Testis (tissue), 2 donors: ENCODE data around the gene DNAJC5.

ENCODE experiments used
- POLR2A ChIP-seq: fragments of 450-650 bp; IDR thresholded peaks from one replicate; pipeline ENCODE4 v1.6.1; 2017; ENCODE audit warnings: antibody characterized with exemption, mild to moderate bottlenecking, moderate library complexity
- TF ChIP-seq, protein P1 (sequence below), 3 experiments: fragments of 450-650 bp in 2 of 3; fragments of 200-600 bp in 1 of 3; sonication (generic) in 1 of 3; IDR thresholded peaks; one replicate each; pipeline ENCODE4 v1.5.1; 2016 to 2019; ENCODE audit warnings: antibody characterized with exemption in 3 of 3, mild to moderate bottlenecking in 2 of 3, moderate library complexity in 1 of 3

- TF ChIP-seq, protein P1, sequence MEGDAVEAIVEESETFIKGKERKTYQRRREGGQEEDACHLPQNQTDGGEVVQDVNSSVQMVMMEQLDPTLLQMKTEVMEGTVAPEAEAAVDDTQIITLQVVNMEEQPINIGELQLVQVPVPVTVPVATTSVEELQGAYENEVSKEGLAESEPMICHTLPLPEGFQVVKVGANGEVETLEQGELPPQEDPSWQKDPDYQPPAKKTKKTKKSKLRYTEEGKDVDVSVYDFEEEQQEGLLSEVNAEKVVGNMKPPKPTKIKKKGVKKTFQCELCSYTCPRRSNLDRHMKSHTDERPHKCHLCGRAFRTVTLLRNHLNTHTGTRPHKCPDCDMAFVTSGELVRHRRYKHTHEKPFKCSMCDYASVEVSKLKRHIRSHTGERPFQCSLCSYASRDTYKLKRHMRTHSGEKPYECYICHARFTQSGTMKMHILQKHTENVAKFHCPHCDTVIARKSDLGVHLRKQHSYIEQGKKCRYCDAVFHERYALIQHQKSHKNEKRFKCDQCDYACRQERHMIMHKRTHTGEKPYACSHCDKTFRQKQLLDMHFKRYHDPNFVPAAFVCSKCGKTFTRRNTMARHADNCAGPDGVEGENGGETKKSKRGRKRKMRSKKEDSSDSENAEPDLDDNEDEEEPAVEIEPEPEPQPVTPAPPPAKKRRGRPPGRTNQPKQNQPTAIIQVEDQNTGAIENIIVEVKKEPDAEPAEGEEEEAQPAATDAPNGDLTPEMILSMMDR (IDR thresholded peaks at IDR 0.05), result no peak
- no peak for TF ChIP-seq POLR2A
Observed at GRCh38 chr20:63919130-63919529, 24.2 kb downstream of the DNAJC5 start.
